ENCODE results near the gene POP4. TPM values are rescaled to one million over a fixed set of nuclear protein-coding genes. Genes with fewer than 3 reads are reported as not detected.

POP4 gene
- total and polyA plus RNA-seq, 10 of the 15 experiments (the other 5 are each of a cell fraction or from before 2014, with no cell fraction given), result 52.1 to 231 (median 118) TPM

- Histone ChIP-seq H3K4me3 (no peak overlapping the region), H2AFZ (ENCODE audit: control insufficient read depth, low read depth, low read length) (no peak overlapping the region), H4K20me1 (ENCODE audit: control insufficient read depth, insufficient read depth) (no peaks in the 10 kb centered on the region), H3K79me2 (ENCODE audit: control insufficient read depth, insufficient read depth, low read length) (no peaks in the 10 kb centered on the region), H3K4me2 (ENCODE audit: control insufficient read depth, insufficient read depth) (0 out of 2 replicates have a peak overlapping the region, but pooled peaks have one; percentile 10), H3K27ac (ENCODE audit: control insufficient read depth, insufficient read depth) (peak overlapping the region; percentile 4; the same call in 1 of the 2 replicates), H3K4me1 (ENCODE audit: control insufficient read depth, insufficient read depth, low read length) (peaks cover 15% of the 10 kb centered on the region), H3K27me3 (replicated peaks in 1 of 2; ENCODE audit: control insufficient read depth in 2 of 2, insufficient read depth in 2 of 2, low read length in 1 of 2) (no peaks in the 10 kb centered on the region), H3K9ac (ENCODE audit: control insufficient read depth, insufficient read depth, low read length) (no peak overlapping the region), H3K9me3 (replicated peaks; ENCODE audit: control insufficient read depth, insufficient read depth, low read length) (no peaks in the 10 kb centered on the region; the same call in 2 of the 3 replicates), H3K36me3 (ENCODE audit: control insufficient read depth in 2 of 2, insufficient read depth in 2 of 2, low read length in 1 of 2) (no peaks in the 10 kb centered on the region)
- CTCF ChIA-PET, result interaction anchor here (0.5 to 1.2 kb wide), 3 partner anchors 9 to 153 kb away, joined by 3 read pairs; no protein-coding TSS in a partner anchor
- POLR2A ChIA-PET, result no interaction called here
- no TSS peak for BruUV-seq (replicated peaks)
- RAD21 ChIA-PET (ENCODE audit: unreplicated experiment), result no interaction called here
- SMC1A ChIA-PET (ENCODE audit: uncharacterized antibody, unreplicated experiment), result interaction anchor here (0.7 kb wide), 2 partner anchors 10 to 34 kb away, joined by 3 read pairs; no protein-coding TSS in a partner anchor
- FAIRE-seq, result no peak
- 18% methylated on average over 3 of the region's 3 CpGs for WGBS (ENCODE audit: insufficient coverage, insufficient replicate concordance, low lambda C conversion rate, missing lambda C conversion rate)
- intact Hi-C loops (cut with micrococcal nuclease; ENCODE audit: unreplicated experiment), result no loop called here
- TF ChIP-seq MEF2B (IDR thresholded peaks at IDR 0.05; ENCODE audit: partially characterized antibody, poor library complexity, severe bottlenecking), result peak; percentile 60
- TF ChIP-seq, protein P1, sequence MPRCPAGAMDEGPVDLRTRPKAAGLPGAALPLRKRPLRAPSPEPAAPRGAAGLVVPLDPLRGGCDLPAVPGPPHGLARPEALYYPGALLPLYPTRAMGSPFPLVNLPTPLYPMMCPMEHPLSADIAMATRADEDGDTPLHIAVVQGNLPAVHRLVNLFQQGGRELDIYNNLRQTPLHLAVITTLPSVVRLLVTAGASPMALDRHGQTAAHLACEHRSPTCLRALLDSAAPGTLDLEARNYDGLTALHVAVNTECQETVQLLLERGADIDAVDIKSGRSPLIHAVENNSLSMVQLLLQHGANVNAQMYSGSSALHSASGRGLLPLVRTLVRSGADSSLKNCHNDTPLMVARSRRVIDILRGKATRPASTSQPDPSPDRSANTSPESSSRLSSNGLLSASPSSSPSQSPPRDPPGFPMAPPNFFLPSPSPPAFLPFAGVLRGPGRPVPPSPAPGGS (IDR thresholded peaks at IDR 0.05; ENCODE audit: borderline replicate concordance, insufficient read depth, low read depth, low read length, poor library complexity, severe bottlenecking), result no peak
- in situ Hi-C loops (cut with MboI), result no loop called here
- no peak for ATAC-seq
- DNase-seq (ENCODE audit: low read depth, low spot score), result no peak
Measured at GRCh38 chr19:29577649-29577963, 28.5 kb upstream of the POP4 start.

DNA sequence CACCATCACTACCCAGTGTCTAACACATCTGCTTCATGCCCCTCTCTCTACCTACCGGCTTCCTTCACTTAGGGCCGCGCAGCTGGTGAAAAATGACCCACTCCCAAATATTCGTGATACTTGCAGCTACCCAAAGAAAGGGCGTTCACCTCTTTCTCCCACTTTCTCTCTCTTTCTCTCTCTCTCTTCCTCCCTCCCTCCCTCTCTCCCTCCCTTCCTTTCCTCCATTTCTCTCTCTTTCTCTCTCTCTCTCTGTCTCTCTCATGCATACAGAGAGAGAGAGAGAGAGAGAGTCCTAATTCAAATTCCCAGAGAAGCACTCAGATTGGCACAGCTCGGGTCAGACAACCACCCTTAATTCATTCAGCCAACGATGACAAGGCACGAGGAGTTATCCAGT, 27.7 kb upstream of the POP4 start:
- SMC1A ChIA-PET (ENCODE audit: uncharacterized antibody, unreplicated experiment), result interaction anchor here (0.7 kb wide), 1 partner anchor 33 kb away, joined by 3 read pairs; no protein-coding TSS in a partner anchor
- FAIRE-seq, result no peak
- RAD21 ChIA-PET (ENCODE audit: unreplicated experiment), result no interaction called here
- Histone ChIP-seq H4K20me1 (ENCODE audit: control insufficient read depth, insufficient read depth) (no peaks in the 10 kb centered on the region), H3K79me2 (ENCODE audit: control insufficient read depth, insufficient read depth, low read length) (no peaks in the 10 kb centered on the region), H3K36me3 (ENCODE audit: control insufficient read depth in 2 of 2, insufficient read depth in 2 of 2, low read length in 1 of 2) (no peaks in the 10 kb centered on the region), H3K27me3 (replicated peaks in 1 of 2; ENCODE audit: control insufficient read depth in 2 of 2, insufficient read depth in 2 of 2, low read length in 1 of 2) (no peaks in the 10 kb centered on the region), H2AFZ (ENCODE audit: control insufficient read depth, low read depth, low read length) (no peak overlapping the region), H3K4me1 (ENCODE audit: control insufficient read depth, insufficient read depth, low read length) (peaks cover 15% of the 10 kb centered on the region), H3K27ac (ENCODE audit: control insufficient read depth, insufficient read depth) (no peak overlapping the region), H3K4me3 (no peak overlapping the region), H3K4me2 (ENCODE audit: control insufficient read depth, insufficient read depth) (no peak overlapping the region), H3K9me3 (replicated peaks; ENCODE audit: control insufficient read depth, insufficient read depth, low read length) (no peaks in the 10 kb centered on the region; the same call in 2 of the 3 replicates), H3K9ac (ENCODE audit: control insufficient read depth, insufficient read depth, low read length) (no peak overlapping the region)
- CTCF ChIA-PET, result no interaction called here
- 45% methylated on average over 8 of the region's 8 CpGs for WGBS (ENCODE audit: insufficient coverage, insufficient replicate concordance, low lambda C conversion rate, missing lambda C conversion rate)
- in situ Hi-C loops (cut with MboI) (no loop called here), intact Hi-C loops (cut with micrococcal nuclease; ENCODE audit: unreplicated experiment) (no loop called here)
- POLR2A ChIA-PET, result no interaction called here
- BruUV-seq (replicated peaks), result no TSS peak
- no peak for ATAC-seq
- DNase-seq (ENCODE audit: low read depth, low spot score), result no peak
- TF ChIP-seq CTCF (IDR thresholded peaks at IDR 0.05 in 2 of 3, conservative IDR thresholded peaks at IDR 0.05 in 1 of 3; ENCODE audit: control insufficient read depth in 2 of 3, extremely low read depth in 1 of 3, insufficient read depth in 1 of 3, low read depth in 3 of 3, low read length in 3 of 3) (no peak), EP300 (IDR thresholded peaks at IDR 0.05; ENCODE audit: borderline replicate concordance in 1 of 2, control insufficient read depth in 1 of 2, low read depth in 2 of 2, low read length in 2 of 2) (no peak), ZBTB40 (IDR thresholded peaks at IDR 0.05; ENCODE audit: borderline replicate concordance) (no peak), NFYB (IDR thresholded peaks at IDR 0.05; ENCODE audit: insufficient read depth, low read depth, low read length) (no peak)
